Fibroblast of pulmonary artery (primary cell): ENCODE results near the gene PWWP2A.

Experiments
- DNase-seq: peaks from one replicate; pipeline ENCODE4 v3.0.0-alpha.2; 2010; ENCODE audit warnings: low read depth
- H3K4me3 ChIP-seq: replicated peaks from 2 replicates; pipeline ENCODE4 v1.5.1; 2011; ENCODE audit warnings: low read depth, mild to moderate bottlenecking, control low read depth, low read length, moderate library complexity
- CTCF ChIP-seq: IDR thresholded peaks from 2 replicates; pipeline ENCODE4 v1.5.1; 2011; ENCODE audit warnings: mild to moderate bottlenecking, control low read depth, low read length, inconsistent platforms; ENCODE audit errors: missing control alignments

Gene PWWP2A

GRCh38 chr5:160087199-160087598 lies 32.1 kb downstream of the PWWP2A start:
- no peak overlapping the region for H3K4me3 ChIP-seq
- no peak for DNase-seq
- no peak for TF ChIP-seq CTCF

- TF ChIP-seq CTCF = no peak
- DNase-seq = no peak
- H3K4me3 ChIP-seq = no peak overlapping the region
Measured at GRCh38 chr5:160084144-160084543, 35.1 kb downstream of the PWWP2A start.

- DNase-seq = no peak
- no peak for TF ChIP-seq CTCF
- H3K4me3 ChIP-seq = no peak overlapping the region
Measured at GRCh38 chr5:160083501-160083900, 35.7 kb downstream of the PWWP2A start.

GRCh38 chr5:160082614-160083500 lies 36.4 kb downstream of the PWWP2A start:
- DNase-seq = peak; percentile 79
- H3K4me3 ChIP-seq = no peak overlapping the region
- TF ChIP-seq CTCF = no peak

- DNase-seq = no peak
- TF ChIP-seq CTCF = no peak
- H3K4me3 ChIP-seq = no peak overlapping the region
Measured at GRCh38 chr5:160081495-160081894, 37.8 kb downstream of the PWWP2A start.

GRCh38 chr5:160079753-160080152 lies 39.5 kb downstream of the PWWP2A start:
- DNase-seq = no peak
- no peak overlapping the region for H3K4me3 ChIP-seq
- TF ChIP-seq CTCF = no peak

GRCh38 chr5:160076997-160077396 lies 42.3 kb downstream of the PWWP2A start:
- H3K4me3 ChIP-seq = no peak overlapping the region
- no peak for DNase-seq
- TF ChIP-seq CTCF = no peak
